ENCODE data around the gene SAMD5.

The SAMD5 gene

GRCh38 chr6:147548921-147549475 lies 40.5 kb downstream of the SAMD5 start:
- TF ChIP-seq CTCF (conservative IDR thresholded peaks at IDR 0.05; ENCODE audit: control insufficient read depth, insufficient read depth, low read depth, low read length) = no peak
- no peak for DNase-seq (ENCODE audit: low read depth)
- no peak overlapping the region for H3K4me3 ChIP-seq (ENCODE audit: control insufficient read depth, low read depth, low read length)

DNA sequence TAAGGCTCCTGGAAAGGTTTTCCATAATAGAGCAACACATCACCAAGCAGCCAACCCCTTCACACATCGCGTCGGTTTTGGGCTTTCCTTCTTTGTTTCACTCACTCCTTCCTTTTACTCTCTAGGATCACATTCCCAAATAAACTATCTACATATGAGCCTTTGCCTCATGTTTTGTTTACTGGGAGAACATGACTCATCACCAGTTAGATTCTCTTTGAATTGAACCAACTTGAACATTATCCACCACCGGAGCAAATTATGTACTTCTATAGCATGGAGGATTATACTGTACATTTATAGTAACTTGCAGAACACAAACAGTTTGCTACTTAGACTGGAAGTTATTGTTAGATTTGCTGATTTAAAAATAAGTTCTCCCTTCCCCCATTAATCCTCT lies 41.0 kb downstream of the SAMD5 start:
- no peak overlapping the region for H3K4me3 ChIP-seq (ENCODE audit: control insufficient read depth, low read depth, low read length)
- DNase-seq (ENCODE audit: low read depth) = no peak
- no peak for TF ChIP-seq CTCF (conservative IDR thresholded peaks at IDR 0.05; ENCODE audit: control insufficient read depth, insufficient read depth, low read depth, low read length)

- no peak for DNase-seq (ENCODE audit: low read depth)
- TF ChIP-seq CTCF (conservative IDR thresholded peaks at IDR 0.05; ENCODE audit: control insufficient read depth, insufficient read depth, low read depth, low read length) = no peak
- no peak overlapping the region for H3K4me3 ChIP-seq (ENCODE audit: control insufficient read depth, low read depth, low read length)
These were observed 43.5 kb downstream of the SAMD5 start for GRCh38 chr6:147551976-147552375.

- DNase-seq (ENCODE audit: low read depth) = no peak
- no peak for TF ChIP-seq CTCF (conservative IDR thresholded peaks at IDR 0.05; ENCODE audit: control insufficient read depth, insufficient read depth, low read depth, low read length)
- H3K4me3 ChIP-seq (ENCODE audit: control insufficient read depth, low read depth, low read length) = no peak overlapping the region
These were observed 44.6 kb downstream of the SAMD5 start for GRCh38 chr6:147553099-147553498.

DNA sequence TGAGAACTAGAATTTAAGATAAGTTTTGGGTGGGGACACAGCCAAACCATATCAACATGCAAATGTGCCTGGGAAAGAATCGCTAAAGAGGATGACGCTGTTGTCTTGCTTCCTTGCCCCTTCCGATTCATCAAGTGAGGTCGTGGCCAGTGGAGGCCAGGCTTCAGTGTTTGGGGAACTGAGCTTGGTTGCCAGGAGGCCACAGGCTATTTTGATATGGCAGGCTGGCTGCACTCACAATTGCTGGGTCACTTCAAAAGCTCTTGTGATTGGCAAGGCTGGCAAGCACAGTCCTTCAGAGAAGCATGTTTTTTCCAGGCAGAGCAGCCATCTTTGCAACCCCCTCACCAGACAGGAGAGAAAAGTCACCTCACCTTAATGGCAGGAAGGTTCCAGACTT lies 45.8 kb downstream of the SAMD5 start:
- no peak for TF ChIP-seq CTCF (conservative IDR thresholded peaks at IDR 0.05; ENCODE audit: control insufficient read depth, insufficient read depth, low read depth, low read length)
- no peak for DNase-seq (ENCODE audit: low read depth)
- H3K4me3 ChIP-seq (ENCODE audit: control insufficient read depth, low read depth, low read length) = no peak overlapping the region

- TF ChIP-seq CTCF (conservative IDR thresholded peaks at IDR 0.05; ENCODE audit: control insufficient read depth, insufficient read depth, low read depth, low read length) = no peak
- no peak overlapping the region for H3K4me3 ChIP-seq (ENCODE audit: control insufficient read depth, low read depth, low read length)
- DNase-seq (ENCODE audit: low read depth) = no peak
These were observed 50.5 kb downstream of the SAMD5 start for GRCh38 chr6:147559006-147559405.

- H3K4me3 ChIP-seq (ENCODE audit: control insufficient read depth, low read depth, low read length) = no peak overlapping the region
- TF ChIP-seq CTCF (conservative IDR thresholded peaks at IDR 0.05; ENCODE audit: control insufficient read depth, insufficient read depth, low read depth, low read length) = no peak
- no peak for DNase-seq (ENCODE audit: low read depth)
These were observed 52.2 kb downstream of the SAMD5 start for GRCh38 chr6:147560670-147561069.
